Measurements from ENCODE around the gene TPP1.

GRCh38 chr11:6650104-6650503 lies 30.9 kb upstream of the TPP1 start:
- TF ChIP-seq CTCF (IDR thresholded peaks at IDR 0.05), result no peak
- no peak for TF ChIP-seq POLR2A (IDR thresholded peaks at IDR 0.05)

All from thyroid gland (tissue), 4 donors.